Right kidney (tissue), 1 donor: ENCODE measurements around the gene MYO1H.
"Not testable (repeated sequence)": the region's sequence is repeated elsewhere in the genome, so short reads cannot be mapped to it uniquely, and the experiment has no call there.

Source experiments
- DNase-seq: peaks from one replicate; pipeline ENCODE4 v3.0.0-alpha.2; 2016

Gene MYO1H

GRCh38 chr12:109336593-109336992, 11.1 kb upstream of the MYO1H start:
- no peak for DNase-seq

DNA sequence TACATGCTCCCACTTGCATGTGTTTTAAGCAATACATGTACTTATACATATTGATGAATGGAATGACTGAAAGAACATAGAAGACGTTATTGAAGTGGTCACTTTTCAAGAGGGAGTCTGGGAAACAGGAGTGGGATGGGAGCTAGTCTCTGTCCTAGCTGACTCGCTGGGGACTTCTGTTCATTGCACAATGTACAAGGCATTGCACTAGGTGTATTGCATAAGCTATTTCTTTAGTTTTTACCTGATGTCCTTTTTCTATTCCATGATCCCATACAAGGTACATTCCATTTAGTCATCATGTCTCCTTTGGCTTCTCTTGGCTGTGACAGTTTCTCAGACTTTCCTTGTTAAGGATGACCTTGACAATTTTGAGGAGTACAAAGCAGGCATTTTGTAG, 4.0 kb upstream of the MYO1H start:
- no peak for DNase-seq

GRCh38 chr12:109345428-109345827, 2.3 kb upstream of the MYO1H start:
- DNase-seq: no peak

- DNase-seq: no peak
Measured at GRCh38 chr12:109346920-109347319, 780 bp upstream of the MYO1H start.

DNA sequence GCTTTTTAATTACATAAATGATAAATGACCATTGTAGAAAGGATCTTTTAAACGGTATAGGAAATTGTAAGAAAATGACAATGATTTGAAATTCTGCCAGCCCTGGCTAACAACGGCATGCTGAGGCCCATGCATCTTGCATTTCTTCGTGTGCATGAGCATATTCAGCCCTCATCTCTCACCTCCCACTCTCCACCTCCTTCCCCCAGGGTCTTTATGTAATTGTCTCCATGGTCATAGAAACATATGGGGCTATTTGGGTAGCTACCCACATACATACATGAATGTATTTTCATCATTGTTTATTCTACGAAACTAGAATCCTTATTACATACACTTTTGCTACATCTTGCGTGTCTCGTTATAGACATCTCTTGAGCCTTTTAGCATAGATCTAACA, 4.5 kb downstream of the MYO1H start:
- DNase-seq: no peak

DNA sequence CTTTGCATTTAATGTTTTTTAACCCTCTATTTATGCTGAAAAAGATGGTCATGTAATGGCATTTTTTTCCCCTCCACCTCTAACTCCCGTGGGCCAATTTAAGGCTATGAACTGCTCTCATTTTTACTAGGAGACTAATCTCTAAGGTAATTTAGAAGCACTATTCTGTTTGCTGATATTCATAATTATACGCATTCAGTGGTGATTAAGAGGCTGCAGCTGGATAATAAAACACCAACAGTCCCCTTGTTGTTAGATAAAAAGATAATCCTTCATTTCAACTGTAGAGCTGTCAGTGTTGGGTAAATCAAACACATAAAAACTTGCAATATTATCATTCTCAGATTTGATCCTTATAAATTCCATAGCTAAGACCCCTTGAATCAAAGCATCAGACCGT, 8.9 kb downstream of the MYO1H start:
- no peak for DNase-seq

- DNase-seq: no peak
Measured at GRCh38 chr12:109357032-109357431, 9.3 kb downstream of the MYO1H start.

- no peak for DNase-seq
Measured at GRCh38 chr12:109358154-109358869, 10.6 kb downstream of the MYO1H start.

GRCh38 chr12:109359131-109359690, 11.5 kb downstream of the MYO1H start:
- no peak for DNase-seq

DNA sequence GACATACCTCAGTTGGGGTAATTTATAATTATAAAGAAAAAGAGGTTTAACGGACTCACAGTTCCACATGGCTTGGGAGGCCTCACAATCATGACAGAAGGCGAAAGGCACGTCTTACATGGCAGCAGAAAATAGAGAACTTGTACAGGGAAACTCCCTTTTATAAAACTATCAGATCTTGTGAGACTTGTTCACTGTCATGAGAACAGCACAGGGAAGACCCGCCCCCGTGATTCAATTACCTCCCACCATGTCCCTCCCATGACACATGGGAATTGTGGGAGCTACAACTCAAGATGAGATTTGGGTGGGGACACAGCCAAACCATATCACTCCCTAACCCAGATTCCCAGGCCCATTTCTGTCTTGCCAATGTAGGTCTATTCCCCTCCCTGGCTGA, 22.1 kb downstream of the MYO1H start:
- no peak for DNase-seq

- no peak for DNase-seq
Measured at GRCh38 chr12:109377139-109377685, 29.5 kb downstream of the MYO1H start.

DNA sequence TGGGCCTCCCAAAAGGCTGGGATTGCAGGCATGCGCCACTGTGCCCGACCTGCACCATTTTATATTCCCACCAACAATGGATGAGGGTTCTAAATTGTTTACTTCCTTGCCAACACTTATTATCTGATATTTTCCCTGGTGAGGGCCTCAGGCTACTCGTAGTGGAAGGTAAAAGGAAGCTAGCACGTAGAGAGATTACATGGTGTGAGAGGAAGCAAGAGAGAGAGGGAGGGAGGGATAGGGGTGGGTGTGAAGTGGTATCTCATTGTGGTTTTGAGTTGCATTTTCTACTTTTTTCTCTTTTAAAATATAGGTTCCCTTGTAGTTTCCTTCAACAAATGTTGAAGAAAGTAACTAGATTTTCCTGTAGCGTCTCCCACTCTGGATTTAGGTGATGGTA, 30.9 kb downstream of the MYO1H start:
- no peak for DNase-seq

DNA sequence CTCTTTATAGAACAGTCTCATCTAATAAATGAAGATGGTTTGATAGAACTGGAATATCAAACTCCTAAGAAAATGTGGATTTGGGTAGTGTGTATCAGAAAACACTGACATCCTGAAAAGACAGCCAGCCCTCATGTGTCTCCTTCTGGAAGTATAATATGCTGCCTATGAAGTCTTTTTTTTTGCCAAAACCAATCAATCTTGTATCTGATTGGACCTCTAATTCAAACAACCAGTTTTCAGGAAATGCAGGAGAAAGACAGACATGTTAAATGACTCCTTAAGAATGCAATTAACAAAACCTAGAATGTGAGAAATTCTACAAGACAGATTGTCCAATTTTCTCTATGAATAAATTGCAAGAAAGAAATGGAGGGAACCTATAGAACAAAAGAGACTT, 34.3 kb downstream of the MYO1H start:
- DNase-seq: no peak

DNA sequence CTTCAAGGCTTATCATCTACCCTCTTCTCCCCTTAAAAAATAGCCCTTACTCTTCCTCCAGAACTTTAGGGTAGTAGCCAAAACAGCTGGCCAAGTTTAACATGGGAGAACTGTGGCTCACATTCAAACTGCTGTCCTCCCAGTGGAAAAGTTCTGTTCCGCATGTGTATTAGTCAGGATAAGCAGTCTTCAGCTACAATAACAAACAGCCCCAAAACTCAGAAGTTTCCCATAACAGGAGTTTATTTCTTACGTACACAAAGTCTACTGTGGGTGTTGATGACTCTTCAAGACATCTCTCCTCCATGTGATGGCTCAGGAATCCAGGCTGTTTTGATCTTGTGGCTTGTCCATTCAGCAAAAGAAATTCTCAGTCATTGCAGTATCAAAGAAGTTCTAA, 35.5 kb downstream of the MYO1H start:
- no peak for DNase-seq

GRCh38 chr12:109385339-109386058, 37.8 kb downstream of the MYO1H start:
- peak; percentile 48 for DNase-seq

- DNase-seq: no peak
Measured at GRCh38 chr12:109386059-109386433, 38.3 kb downstream of the MYO1H start.

DNA sequence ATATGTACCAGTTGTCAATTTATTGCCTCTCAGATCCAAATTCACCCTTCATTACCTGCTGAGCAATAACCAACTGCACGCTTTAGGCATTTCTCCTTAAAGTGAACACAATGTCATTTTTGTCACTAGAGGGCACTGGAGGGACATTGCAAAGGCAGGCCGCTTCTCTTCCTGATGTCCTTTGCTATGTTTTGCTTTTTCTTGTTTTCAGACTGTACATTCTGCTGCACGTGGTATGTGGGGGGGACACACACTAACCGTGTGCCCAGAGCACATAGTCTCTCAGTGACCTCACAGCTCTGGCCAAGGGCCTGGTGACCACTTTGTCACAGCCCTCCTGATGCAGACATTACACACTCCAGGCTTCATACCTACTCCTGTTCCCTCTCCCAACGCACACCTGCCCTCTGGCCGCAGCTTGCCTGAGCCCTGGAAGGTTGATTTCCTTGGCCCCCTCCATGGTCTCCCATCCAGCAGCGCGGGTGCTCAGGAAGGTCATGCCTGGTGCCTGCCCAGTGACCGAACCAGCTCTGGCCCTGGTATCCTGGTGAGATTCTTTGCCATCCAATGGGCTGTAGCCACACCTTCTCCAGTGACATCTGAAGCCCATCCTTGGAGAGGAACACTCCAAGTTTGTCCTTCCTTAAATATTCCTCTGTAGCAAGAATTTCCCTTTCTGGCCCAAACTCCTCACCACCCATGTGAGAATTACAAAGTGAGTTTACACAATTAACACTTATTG, 39.9 kb downstream of the MYO1H start:
- DNase-seq: no peak

- no peak for DNase-seq
Measured at GRCh38 chr12:109388167-109388563, 40.5 kb downstream of the MYO1H start.

DNA sequence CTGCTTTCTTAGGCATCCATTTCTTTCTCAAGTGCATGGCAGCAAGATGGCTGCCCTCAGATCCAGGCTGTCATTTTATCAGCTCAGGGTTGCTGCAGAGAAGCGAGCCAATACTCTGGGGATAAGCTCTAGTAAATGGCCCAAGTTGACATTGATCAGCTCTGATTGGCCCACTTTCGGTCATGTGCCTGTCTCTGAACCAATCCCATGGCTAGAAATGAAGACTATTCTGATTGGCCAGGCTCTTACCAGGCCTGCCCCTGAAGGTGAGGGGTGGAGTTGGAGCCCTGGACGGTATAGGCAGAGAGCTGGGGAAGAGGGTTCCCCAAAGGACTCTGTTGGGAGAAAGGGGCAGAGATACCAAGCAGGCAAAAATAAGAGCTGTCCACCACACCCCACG, 41.4 kb downstream of the MYO1H start:
- DNase-seq: no peak

DNA sequence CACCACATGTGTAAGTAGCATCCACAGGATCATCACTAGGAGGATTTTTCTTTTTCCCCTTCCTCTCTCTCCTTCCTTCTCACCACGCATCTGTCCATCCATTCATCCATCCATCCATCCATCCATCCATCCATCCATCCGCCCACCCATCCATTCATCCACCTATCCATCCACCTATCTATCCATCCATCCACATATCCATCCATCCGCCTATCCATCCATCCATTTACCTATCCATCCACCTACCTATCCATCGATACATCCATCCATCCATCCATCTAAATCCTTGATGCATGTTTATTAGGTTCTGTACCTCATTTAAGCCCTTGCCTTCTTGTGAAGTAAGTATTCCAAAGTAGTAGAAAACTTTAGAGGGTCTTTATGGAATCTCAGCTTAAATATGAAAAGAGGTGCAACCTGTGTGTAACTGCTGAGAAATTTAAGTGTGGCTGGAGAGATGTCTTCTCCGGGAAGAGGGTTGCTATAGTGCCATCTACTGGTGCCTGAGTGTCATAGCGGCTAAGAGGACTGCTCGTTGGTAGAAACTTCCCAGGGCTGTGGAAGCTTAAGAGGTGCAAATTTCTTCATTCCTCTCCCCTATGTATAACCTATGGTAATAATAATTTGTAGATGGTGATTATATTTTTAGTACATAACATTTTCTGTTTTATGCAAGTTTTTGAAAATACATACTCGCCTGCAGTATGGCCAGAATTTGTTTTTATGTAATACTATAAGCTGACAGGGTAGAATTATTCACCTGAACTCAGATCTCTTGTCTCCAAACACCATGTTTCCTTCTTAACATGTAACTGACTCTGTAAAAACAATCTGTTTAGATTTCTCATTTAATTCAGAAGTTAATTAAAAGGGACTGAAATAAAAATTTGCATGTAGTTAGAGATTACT, 46.0 kb downstream of the MYO1H start:
- peak; percentile 23 for DNase-seq

GRCh38 chr12:109394891-109395290, 47.2 kb downstream of the MYO1H start:
- no peak for DNase-seq

DNA sequence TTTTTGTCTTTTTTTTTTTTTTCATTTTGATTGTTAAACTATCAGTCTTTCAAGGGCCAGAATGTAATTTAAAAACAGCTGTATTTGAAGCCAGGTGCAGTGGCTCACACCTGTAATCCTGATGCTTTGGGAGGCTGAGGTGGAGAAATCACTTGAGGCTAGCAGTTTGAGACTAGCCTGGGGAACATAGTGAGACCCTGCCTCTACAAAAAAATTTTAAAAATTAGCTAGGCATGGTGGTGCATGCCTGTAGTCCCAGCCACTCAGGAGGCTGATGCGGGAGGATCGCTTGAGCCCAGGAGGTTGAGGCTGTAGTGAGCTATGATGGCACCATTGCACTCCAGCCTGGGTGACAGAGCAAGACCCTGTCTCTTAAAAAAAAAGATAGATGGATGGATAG, 57.1 kb downstream of the MYO1H start:
- DNase-seq: not testable (repeated sequence)
